Right lobe of liver (tissue), 6 donors: Measurements from ENCODE around the gene HSPD1. TPM values are rescaled to one million over a fixed set of nuclear protein-coding genes. Genes with fewer than 3 reads are reported as not detected.

ENCODE experiments used
- ATAC-seq, 4 donors: fragments of 200-7000 bp; cut with Tn5 transposase; one replicate each; pipeline ENCODE4 v1.9.1; 2020; ENCODE audit warnings: mild to moderate bottlenecking in 4 of 4, moderate library complexity in 4 of 4
- DNase-seq, 3 donors: peaks; one replicate each; pipeline ENCODE4 v3.0.0-alpha.2; 2020
- H3K27ac ChIP-seq, 3 donors: fragments of 200-600 bp; one replicate each; pipeline ENCODE4 v1.8.0; 2022
- H3K27me3 ChIP-seq, 2 donors: fragments of 200-600 bp; one replicate each; pipeline ENCODE4 v1.8.0; 2022
- H3K36me3 ChIP-seq, 4 donors: fragments of 200-600 bp; sonication (generic) in 1 of 4; one replicate each; pipeline versions ENCODE4 v1.5.1 to v1.8.0; 2017 to 2022; ENCODE audit warnings: control low read depth in 1 of 4
- H3K4me1 ChIP-seq, 4 donors: fragments of 200-600 bp; sonication (generic) in 1 of 4; one replicate each; pipeline versions ENCODE4 v1.5.1 to v1.8.0; 2017 to 2022; ENCODE audit warnings: control low read depth in 1 of 4
- H3K4me3 ChIP-seq, 3 donors: fragments of 200-600 bp; one replicate each; pipeline ENCODE4 v1.8.0; 2022
- H3K9me3 ChIP-seq, 4 donors: fragments of 200-600 bp; sonication (generic) in 1 of 4; one replicate each; pipeline versions ENCODE4 v1.5.1 to v1.8.0; 2017 to 2022; ENCODE audit warnings: control low read depth in 1 of 4
- POLR2A ChIP-seq: fragments of 450-650 bp; IDR thresholded peaks from one replicate; pipeline ENCODE4 v1.6.1; 2017; ENCODE audit warnings: antibody characterized with exemption, mild to moderate bottlenecking
- WGBS: methylation state at CpG from one replicate; pipeline ENCODE4 v1.1.6; 2018; ENCODE audit warnings: low coverage, low lambda C conversion rate; ENCODE audit not compliant: insufficient coverage; ENCODE audit errors: missing lambda C conversion rate; 5-methylcytosine and 5-hydroxymethylcytosine counted together
- intact Hi-C, 2 donors: fragments of 100-400 bp; cut with DNase I; formaldehyde crosslinking; loops; one replicate each; pipeline versions ENCODE4 v1.11.2 to v1.14.1; 2022
- total RNA-seq, 6 experiments: library from RNA; depleted of rRNA in 2 of 6; stranded (reverse); fragments of >200 nt in 2 of 6; fragmentation: NEBNext Ultra II Directional in 3 of 6; extraction: Animal tissue kit (Norgen Biotek cat#: 25700) in 3 of 6; gene quantifications; one replicate each; pipeline versions ENCODE4 v1.1.0 to v1.2.4, GENCODE V29; 2016 to 2023
- TF ChIP-seq, protein P1 (sequence below), 4 donors: fragments of 200-600 bp in 3 of 4; fragments of 450-650 bp in 1 of 4; IDR thresholded peaks; one replicate each; pipeline versions ENCODE4 v1.5.1 to v1.8.0; 2016 to 2022; ENCODE audit warnings: antibody characterized with exemption in 4 of 4, mild to moderate bottlenecking in 2 of 4
- donor health status: DM: no; HTN: yes; CAD: no.
- donor health status: DM: no; HTN: no; CAD: no.
- donor health status: DM: no; HTN: no; CAD: no.
- donor health status: DM: no; HTN: yes; CAD: no.
- donor health status: DM: no; HTN: yes; CAD: no.

Gene HSPD1
- total RNA-seq, 6 experiments from 2014 or later = 241 to 552 (median 353) TPM

DNA sequence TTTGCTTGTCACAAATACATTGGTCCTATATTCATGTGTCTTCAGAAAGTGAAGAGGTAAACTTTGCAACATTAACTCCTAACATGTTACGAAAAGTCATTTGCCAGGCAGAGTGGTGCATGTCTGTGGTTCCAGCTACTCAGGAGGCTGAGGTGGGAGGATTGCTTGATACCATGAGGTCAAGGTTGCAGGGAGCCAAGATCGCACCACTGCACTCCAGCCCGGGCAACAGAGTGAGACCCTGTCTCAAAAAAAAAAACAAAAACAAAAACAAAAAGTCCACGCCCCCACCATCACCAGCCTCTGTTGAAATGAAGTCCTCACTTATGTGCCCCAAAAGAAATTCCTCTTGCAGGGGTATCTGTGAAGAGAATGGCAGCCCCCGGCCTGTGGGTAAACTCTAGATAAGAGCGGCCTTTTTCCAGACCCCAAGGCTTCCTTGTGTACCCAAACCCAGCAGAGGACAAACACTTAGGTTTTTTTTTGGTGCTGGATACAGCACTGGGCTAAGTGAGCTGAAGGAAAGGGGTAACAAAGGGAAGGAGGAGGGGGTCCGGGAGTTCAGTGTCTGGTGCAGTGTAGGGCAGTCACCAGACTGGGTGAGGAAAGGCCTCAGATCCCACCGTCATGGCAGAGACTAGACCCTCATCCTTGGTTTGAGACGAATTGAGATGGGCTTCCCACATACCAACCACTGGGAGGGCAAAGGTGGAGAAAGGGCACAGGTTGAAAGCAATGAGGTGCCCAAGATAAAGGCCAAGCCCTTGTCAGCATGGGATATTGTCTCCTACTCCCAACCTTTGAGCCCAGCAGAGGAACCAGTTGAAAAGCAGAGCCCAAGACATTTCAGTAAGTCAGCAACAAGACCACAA lies 19.2 kb downstream of the HSPD1 start:
- intact Hi-C loops = loop anchor here in 1 of 2 donors (10.0 kb wide), 1 partner anchor 76 kb away; no protein-coding TSS in a partner anchor
- H3K27ac ChIP-seq = peak overlapping the region in 1 of 3 donors; percentile 3
- DNase-seq (no peak), ATAC-seq (peak in 2 of 4 donors; percentile 15 to 18)
- H3K9me3 ChIP-seq = no peaks in the 10 kb centered on the region
- peaks cover 0 to 32% (median 6%) of the 10 kb centered on the region in 4 donors for H3K36me3 ChIP-seq
- WGBS = 83% methylated on average over 1 of the region's 9 CpGs
- H3K4me1 ChIP-seq = peaks cover 0 to 11% (median 0%) of the 10 kb centered on the region in 4 donors
- H3K27me3 ChIP-seq = no peaks in the 10 kb centered on the region
- no peak overlapping the region for H3K4me3 ChIP-seq
- TF ChIP-seq, protein P1, sequence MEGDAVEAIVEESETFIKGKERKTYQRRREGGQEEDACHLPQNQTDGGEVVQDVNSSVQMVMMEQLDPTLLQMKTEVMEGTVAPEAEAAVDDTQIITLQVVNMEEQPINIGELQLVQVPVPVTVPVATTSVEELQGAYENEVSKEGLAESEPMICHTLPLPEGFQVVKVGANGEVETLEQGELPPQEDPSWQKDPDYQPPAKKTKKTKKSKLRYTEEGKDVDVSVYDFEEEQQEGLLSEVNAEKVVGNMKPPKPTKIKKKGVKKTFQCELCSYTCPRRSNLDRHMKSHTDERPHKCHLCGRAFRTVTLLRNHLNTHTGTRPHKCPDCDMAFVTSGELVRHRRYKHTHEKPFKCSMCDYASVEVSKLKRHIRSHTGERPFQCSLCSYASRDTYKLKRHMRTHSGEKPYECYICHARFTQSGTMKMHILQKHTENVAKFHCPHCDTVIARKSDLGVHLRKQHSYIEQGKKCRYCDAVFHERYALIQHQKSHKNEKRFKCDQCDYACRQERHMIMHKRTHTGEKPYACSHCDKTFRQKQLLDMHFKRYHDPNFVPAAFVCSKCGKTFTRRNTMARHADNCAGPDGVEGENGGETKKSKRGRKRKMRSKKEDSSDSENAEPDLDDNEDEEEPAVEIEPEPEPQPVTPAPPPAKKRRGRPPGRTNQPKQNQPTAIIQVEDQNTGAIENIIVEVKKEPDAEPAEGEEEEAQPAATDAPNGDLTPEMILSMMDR (IDR thresholded peaks at IDR 0.05) = no peak
- TF ChIP-seq POLR2A = no peak

DNA sequence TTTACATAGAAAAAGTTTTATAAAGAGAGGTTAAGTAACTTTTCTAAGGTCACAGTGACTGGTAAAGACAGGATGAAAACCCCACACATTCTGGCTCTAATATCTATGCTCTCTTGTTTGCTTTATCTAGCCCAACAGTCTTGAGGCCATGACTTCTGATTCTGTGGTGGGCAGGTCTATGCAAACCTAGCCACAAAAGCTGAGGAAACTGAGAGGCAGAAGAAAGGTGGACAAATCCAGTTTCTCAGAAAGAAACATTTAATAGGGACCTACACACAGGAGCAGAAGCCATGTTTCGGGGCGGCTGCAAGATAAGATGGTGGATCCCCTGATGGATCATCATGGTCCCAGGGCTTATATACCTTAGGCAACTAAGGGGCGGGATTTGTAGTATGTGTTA lies 21.8 kb downstream of the HSPD1 start:
- Histone ChIP-seq H3K36me3 (peaks cover 7 to 48% (median 18%) of the 10 kb centered on the region in 4 donors), H3K27ac (no peak overlapping the region), H3K4me1 (peaks cover 0 to 11% (median 0%) of the 10 kb centered on the region in 4 donors), H3K9me3 (no peaks in the 10 kb centered on the region), H3K4me3 (no peak overlapping the region), H3K27me3 (no peaks in the 10 kb centered on the region)
- 95% methylated on average over 3 of the region's 3 CpGs for WGBS
- no peak for TF ChIP-seq POLR2A
- TF ChIP-seq, protein P1 (IDR thresholded peaks at IDR 0.05) = no peak
- ATAC-seq = no peak
- intact Hi-C loops = loop anchor here in 1 of 2 donors (10.0 kb wide), 1 partner anchor 83 kb away; no protein-coding TSS in a partner anchor
- no peak for DNase-seq

DNA sequence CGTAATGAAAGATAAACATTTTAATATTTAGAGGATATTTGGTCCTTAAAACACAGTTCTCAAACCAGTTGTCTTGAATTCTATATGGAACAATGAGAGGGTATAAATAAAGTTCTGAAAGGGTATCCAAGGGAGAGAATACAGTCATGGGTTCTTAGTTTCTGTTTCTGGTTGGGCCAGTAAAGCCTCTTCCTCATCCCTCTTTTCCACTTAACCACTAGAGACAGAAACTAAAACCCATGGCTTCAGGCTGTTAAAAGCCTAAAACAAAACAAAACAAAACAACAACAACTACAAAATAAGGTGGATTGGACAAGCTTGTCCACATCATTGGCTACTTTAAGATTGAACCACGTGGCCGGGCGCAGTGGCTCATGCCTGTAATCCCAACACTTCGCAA lies 27.5 kb downstream of the HSPD1 start:
- ATAC-seq (no peak), DNase-seq (no peak)
- Histone ChIP-seq H3K4me1 (no peaks in the 10 kb centered on the region), H3K27me3 (no peaks in the 10 kb centered on the region), H3K4me3 (no peak overlapping the region), H3K36me3 (peaks cover 12 to 77% (median 32%) of the 10 kb centered on the region in 4 donors), H3K9me3 (no peaks in the 10 kb centered on the region), H3K27ac (no peak overlapping the region)
- TF ChIP-seq, protein P1 (IDR thresholded peaks at IDR 0.05) = no peak
- TF ChIP-seq POLR2A = no peak
- WGBS = 93% methylated on average over 2 of the region's 5 CpGs
- intact Hi-C loops = loop anchor here in 1 of 2 donors (10.0 kb wide), 1 partner anchor 77 kb away; no protein-coding TSS in a partner anchor

DNA sequence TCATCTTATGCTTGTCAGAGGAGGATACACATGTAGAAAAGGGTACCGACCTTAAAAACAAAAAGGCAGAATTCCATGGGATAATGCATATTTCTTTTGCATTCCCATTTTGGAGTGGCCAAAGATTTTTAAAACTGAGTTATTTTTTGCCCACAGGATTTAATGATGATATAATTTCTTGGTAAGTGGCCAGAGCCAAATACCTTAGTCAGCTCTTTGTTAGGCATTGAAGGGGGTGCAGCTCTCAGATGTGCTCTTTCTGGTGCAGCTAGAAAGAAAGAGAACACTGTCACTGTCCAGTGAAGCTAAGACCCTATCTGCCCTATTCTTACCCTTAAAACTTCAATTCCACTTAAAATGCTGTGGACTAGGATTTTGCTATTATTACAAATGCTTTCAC lies 35.5 kb downstream of the HSPD1 start:
- Histone ChIP-seq H3K36me3 (peaks cover 0 to 75% (median 14%) of the 10 kb centered on the region in 4 donors), H3K9me3 (no peaks in the 10 kb centered on the region), H3K4me1 (no peaks in the 10 kb centered on the region), H3K27ac (no peak overlapping the region), H3K27me3 (no peaks in the 10 kb centered on the region), H3K4me3 (no peak overlapping the region)
- WGBS = 63% methylated on average over 1 of the region's 1 CpG
- intact Hi-C loops = no loop called here
- DNase-seq (no peak), ATAC-seq (no peak)
- TF ChIP-seq, protein P1 (IDR thresholded peaks at IDR 0.05) = no peak
- TF ChIP-seq POLR2A = no peak
